SU-DHL-6 (cell line): ENCODE results near the gene MUC5AC.

Experiments used
- CTCF ChIP-seq: fragments of 200-600 bp; sonication (generic); IDR thresholded peaks from one replicate; pipeline ENCODE4 v1.5.1; 2017; ENCODE audit warnings: antibody characterized with exemption, mild to moderate bottlenecking, low read length, moderate library complexity; ENCODE audit not compliant: insufficient read depth, poor library complexity, severe bottlenecking
- EZH2phosphoT487 ChIP-seq: fragments of 200-600 bp; sonication (generic), shearing (Covaris generic); conservative IDR thresholded peaks from 2 replicates; pipeline ENCODE4 v1.6.1; 2018; ENCODE audit warnings: mild to moderate bottlenecking, antibody characterized with exemption, low read length, moderate library complexity, mixed read lengths

- no peak for TF ChIP-seq CTCF
- no peak for TF ChIP-seq EZH2phosphoT487
Observed at GRCh38 chr11:1147792-1148191, 10.0 kb upstream of the MUC5AC start.
